ENCODE measurements around the gene CHMP1A. TPM values are rescaled to one million over a fixed set of nuclear protein-coding genes. Genes with fewer than 3 reads are reported as not detected.
"Not testable (repeated sequence)": the region's sequence is repeated elsewhere in the genome, so short reads cannot be mapped to it uniquely, and the experiment has no call there.

The CHMP1A gene
- total RNA-seq, 2 donors from 2014 or later, result 154 to 157 TPM

DNA sequence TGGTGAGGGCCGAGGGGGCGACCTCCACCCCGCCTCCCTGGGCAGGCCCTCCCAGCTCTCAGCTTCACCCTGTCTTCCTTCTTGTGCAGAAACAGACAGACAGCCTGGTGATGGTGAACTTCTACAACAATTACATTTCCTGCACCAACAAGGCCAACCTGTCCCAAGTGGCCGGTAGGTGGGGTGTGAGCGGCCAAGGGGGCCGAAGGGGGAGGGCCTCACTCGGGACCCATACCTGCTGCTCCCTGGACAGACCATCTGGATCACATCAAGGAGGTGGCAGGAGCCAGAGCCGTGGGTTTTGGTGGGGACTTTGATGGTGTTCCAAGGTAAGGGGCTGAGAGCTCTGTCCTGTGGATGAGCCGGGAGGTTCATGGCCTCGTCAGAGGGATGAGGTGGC lies 20.1 kb downstream of the CHMP1A start:
- DNase-seq, result no peak
- intact Hi-C loops (cut with DNase I, micrococcal nuclease), result no loop called here

GRCh38 chr16:89636663-89637062 lies 20.8 kb downstream of the CHMP1A start:
- DNase-seq (no peak), ATAC-seq (no peak)
- intact Hi-C loops (cut with DNase I, micrococcal nuclease), result no loop called here

More for the DNA sequence above, 20.1 kb downstream of the CHMP1A start:
- no peak for ATAC-seq

- intact Hi-C loops (cut with DNase I, micrococcal nuclease); DNase-seq; ATAC-seq: not testable (repeated sequence)
Observed at GRCh38 chr16:89634463-89635385, 22.8 kb downstream of the CHMP1A start.

- ATAC-seq (peak; percentile 63), DNase-seq (peak in 1 of 2 donors; percentile 39)
- intact Hi-C loops (cut with DNase I, micrococcal nuclease), result no loop called here
Observed at GRCh38 chr16:89633064-89633631, 24.4 kb downstream of the CHMP1A start.

GRCh38 chr16:89629827-89630610 lies 27.5 kb downstream of the CHMP1A start:
- intact Hi-C loops (cut with DNase I, micrococcal nuclease), result no loop called here
- peak; percentile 92 for ATAC-seq
- DNase-seq, result peak; percentile 55 to 62

DNA sequence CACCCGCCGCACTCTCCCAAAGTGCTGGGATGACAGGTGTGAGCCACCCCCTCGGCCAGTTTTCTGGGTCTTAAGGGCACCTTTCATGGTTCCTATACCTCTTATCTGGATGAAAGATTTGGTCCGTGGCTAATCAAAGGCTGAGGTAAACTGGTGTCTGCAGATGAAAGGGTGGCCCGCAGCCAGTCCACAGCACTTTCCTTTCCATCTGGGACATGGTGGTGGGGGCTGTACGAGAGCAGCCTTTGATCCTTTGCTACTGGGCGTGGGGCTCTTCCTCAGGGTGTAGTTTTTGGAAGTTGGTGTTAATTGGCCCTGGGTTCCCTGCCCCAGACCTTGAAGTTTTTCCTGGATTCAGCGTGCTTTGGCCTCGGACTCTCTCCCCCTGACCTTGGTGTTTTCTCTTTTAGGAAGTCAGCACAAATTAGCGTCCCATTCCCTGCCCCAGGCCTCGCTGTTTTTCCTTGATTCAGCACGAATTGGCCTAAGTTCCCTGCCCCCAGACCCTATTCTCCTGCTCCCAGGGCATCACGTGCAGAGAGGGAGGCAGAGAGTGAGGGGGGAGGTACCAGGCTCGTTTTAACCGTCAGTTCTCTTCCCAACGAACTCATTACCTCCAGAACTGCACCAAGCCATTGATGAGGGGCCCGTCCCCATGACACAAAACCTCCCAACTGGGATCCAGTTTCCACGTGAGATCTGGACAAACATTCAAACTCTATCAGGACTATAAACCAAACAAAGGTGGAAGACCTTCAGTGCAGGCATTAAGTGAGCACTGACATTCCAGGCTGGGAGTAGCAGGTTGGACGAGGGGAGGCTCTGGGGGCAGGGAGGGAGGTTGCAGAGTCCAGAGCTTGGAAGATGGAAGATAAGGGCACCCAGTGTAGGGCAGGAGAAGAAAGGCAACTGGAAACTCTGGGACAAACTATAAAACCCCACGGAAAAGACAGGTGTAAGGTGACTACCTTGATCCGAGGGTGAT lies 32.4 kb downstream of the CHMP1A start:
- intact Hi-C loops (cut with DNase I, micrococcal nuclease), result no loop called here
- ATAC-seq (peak; percentile 54), DNase-seq (no peak)

DNA sequence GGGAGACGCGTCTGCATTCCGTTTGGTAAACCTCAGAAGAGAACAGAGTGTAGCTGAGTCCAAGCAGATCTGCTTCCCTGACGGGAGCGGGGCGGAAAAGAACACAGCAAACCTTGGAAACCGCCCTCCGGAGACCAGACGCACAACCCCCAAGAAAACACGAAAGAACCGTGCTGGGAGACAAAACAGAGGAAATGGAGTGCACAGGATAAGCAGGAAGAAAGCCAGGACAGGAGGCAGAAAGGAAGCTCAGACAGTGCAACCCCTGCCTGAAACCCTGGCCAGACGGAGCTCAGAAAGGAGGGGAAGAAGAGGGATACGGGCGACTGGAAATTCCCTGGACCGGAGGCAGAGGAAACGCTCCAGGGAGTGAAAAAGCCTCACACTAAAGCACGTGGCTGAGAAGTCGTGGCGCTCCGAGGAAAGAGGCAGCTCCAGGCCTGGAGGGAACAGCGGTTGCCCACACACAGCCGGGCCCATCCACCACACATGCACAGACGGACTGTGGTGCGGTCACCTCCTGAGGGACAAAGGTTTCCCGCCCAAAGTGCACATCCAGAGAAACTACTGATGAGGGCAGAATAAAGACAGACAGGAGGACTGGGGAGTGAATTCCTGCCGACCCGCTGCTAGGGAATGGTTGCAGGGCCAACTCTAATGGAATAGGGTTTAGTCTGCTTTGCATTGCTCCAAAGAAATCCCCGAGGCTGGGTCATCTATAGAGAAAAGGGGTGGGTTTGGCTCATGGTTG lies 33.8 kb downstream of the CHMP1A start:
- intact Hi-C loops (cut with DNase I, micrococcal nuclease), result no loop called here
- no peak for ATAC-seq
- no peak for DNase-seq

DNA sequence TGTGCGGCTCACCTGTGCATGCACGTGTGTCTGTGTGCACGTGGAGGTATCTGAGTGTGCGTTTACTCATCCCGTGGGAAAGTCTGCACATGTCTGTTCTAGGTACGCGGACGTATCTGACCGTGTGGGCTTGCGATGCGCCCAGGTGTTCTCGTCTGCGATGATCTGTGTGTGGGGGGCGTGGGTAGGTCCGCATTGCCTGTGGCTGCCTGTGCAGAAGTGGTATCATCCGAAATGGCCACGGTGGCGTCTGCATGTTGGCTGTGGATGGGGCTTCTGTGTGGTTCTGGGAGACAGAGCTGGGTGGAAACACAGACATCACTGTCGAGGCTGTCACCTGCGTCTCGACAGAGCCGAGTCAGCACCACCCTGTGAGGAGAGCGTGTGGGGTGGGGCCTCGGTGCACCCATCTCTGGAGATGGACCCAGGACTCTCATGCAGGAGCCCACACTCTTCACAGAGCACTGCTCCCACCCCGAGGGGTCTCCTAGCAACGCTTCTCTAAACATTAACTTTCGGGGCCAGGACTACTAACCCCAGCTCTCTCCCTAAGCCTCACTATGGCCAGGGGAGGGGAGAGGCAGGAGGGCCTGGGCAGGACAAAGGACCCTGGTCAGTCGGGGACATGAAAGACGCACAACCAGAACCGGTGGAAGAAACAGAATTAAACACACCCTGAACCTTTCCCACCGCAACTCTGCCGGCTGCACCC lies 35.7 kb downstream of the CHMP1A start:
- no peak for ATAC-seq
- intact Hi-C loops (cut with DNase I, micrococcal nuclease), result no loop called here
- DNase-seq, result no peak

DNA sequence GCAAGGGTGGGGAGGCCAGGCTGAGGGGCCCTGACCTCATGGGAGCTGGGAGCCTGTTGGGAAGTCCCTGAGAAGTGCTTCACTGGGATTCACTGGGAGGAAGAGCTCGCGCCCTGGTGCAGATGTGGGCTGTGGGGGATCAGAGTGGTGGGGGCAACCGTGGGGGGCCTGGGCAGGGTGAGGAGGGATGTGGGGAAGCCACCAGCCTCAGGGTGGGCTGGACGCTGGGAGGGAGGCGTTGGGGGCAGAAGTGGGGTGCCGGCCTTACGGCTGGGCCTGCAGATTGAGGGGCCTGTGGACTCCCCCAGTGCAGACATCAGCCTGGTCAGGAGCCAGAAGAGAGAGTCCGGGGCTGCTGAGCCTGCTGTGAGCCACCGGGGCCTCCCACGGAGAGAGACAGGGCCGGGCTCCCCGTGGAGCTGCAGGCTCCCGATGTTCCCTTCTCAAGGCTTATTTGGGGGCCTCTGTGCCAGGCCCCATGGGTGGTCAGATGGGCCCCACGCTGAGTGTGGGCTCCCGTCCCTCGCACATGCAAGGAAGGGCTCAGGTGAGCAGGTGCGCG lies 36.3 kb downstream of the CHMP1A start:
- no peak for DNase-seq
- intact Hi-C loops (cut with DNase I, micrococcal nuclease), result no loop called here
- ATAC-seq, result no peak

GRCh38 chr16:89620406-89620841 lies 37.1 kb downstream of the CHMP1A start:
- intact Hi-C loops (cut with DNase I, micrococcal nuclease), result no loop called here
- ATAC-seq (no peak), DNase-seq (no peak)

DNA sequence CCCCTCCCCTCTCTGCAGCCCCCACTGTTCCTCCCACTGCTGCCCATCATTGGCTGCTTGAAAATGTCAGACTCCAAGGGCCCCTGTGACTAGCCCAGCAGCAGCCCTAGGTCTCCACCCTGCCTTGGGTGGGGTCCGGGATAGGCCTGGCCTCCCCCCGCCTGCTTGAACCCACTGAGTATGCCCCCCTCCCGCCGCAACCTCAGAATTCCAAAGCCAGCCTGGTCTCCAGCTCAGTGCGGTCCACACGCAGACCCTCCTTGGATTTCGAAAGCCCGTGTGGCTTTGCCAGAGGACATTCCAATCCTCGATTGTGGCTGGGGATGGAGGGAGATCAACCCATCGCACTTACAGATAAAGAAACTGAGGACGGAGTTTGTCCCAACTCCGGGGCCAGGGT lies 37.7 kb downstream of the CHMP1A start:
- intact Hi-C loops (cut with DNase I, micrococcal nuclease), result no loop called here
- DNase-seq (no peak), ATAC-seq (no peak)

DNA sequence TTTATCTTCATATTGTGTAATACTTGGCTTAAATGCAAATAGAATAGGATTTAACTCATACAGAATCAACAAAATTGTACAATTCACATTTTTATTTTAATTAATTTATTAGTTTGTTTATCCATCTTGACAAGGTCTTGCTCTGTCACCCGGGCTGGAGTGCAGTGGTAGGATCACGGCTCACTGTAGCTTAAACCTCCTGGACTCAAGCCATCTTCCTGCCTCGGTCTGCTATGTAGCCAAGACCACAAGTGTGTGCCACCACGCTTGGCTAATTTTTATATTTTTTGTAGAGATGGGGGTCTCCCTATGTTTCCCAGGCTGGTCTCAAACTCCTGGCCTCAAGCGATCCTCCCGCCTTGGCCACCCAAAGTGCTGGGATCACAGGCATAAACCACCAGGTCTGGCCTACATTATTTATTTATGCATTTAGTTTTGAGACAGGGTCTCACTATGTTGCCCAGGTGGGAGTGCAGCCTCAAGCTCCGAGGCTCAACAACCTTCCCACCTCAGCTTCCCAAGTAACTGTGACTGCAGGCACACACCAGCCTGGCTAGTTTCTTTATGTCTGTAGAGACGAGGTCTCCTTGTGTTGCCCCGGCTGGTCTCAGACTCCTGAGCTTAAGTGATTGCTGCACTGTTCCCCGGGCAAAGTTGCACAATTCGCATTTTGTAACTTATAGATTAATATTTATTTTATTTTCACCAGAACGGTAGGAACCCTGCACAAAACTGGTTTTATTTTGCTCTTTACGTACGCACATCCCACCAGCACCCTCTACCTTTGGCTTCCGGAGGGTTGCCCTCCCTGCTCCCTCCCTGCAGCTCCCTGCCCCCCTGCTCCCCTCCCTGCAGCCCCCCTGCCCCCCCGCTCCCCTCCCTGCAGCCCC lies 39.2 kb downstream of the CHMP1A start:
- DNase-seq (no peak), ATAC-seq (no peak)
- intact Hi-C loops (cut with DNase I, micrococcal nuclease), result no loop called here

GRCh38 chr16:89617036-89617435 lies 40.5 kb downstream of the CHMP1A start:
- DNase-seq, result no peak
- ATAC-seq, result no peak
- intact Hi-C loops (cut with DNase I, micrococcal nuclease), result no loop called here

DNA sequence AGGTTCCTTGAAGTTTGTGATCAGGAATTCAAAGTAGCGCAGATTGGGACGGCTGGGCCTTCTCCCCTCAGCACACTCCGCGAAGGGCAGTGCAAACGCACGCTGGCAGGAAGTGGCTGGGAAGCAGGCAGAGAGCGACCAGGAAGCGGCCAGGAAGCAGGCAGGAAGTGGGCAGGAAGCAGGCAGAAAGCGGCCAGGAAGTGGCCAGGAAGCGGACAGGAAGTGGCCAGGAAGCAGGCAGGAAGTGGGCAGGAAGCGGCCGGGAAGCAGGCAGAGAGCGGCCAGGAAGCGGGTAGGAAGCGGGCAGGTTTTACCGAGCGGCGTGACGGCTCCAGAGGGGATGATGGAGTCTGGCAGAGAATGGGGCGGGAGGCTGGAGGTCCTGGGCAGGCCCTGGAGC lies 40.9 kb downstream of the CHMP1A start:
- intact Hi-C loops (cut with DNase I, micrococcal nuclease), result no loop called here

DNA sequence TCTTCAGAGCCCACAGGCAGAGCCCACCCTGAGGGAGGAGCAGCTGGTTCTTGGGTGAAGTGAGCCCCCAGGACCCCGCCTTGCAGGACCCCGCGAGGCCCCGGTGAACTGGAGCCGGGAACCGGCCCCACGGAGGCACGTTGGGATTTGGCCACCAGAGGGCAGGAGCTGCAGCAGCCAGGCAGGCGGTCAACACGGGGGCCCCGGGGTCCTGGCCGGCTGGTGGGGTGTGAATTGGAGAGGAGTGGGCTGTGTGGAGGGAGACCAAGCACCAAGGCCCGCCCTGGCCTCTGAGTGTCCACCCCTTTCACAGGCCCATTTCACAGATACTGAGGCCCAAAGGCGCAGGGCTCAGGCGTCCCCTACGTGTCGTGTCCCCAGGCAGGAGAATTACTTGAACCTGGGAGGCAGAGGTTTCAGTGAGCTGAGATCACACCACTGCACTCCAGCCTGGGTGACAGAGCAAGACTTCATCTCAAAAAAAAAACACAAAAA lies 41.9 kb downstream of the CHMP1A start:
- ATAC-seq (peak; percentile 47), DNase-seq (peak in 1 of 2 donors; percentile 42)
- intact Hi-C loops (cut with DNase I, micrococcal nuclease), result no loop called here

More for the DNA sequence above, 40.9 kb downstream of the CHMP1A start:
- DNase-seq, result no peak
- ATAC-seq, result no peak

- intact Hi-C loops (cut with DNase I, micrococcal nuclease), result no loop called here
- ATAC-seq (peak; percentile 20), DNase-seq (no peak)
Observed at GRCh38 chr16:89615176-89615575, 42.3 kb downstream of the CHMP1A start.

Measured in left colon (tissue), 2 donors.